Measurements from ENCODE around the gene TSPEAR. TPM values are rescaled to one million over a fixed set of nuclear protein-coding genes. Genes with fewer than 3 reads are reported as not detected.

Gene TSPEAR
- total RNA-seq, 2 experiments from 2014 or later, result not detected

- no peaks in the 10 kb centered on the region for H3K4me1 Mint-ChIP-seq (ENCODE audit: low read depth)
These were observed 26.5 kb upstream of the TSPEAR start for GRCh38 chr21:44737706-44738354.

DNA sequence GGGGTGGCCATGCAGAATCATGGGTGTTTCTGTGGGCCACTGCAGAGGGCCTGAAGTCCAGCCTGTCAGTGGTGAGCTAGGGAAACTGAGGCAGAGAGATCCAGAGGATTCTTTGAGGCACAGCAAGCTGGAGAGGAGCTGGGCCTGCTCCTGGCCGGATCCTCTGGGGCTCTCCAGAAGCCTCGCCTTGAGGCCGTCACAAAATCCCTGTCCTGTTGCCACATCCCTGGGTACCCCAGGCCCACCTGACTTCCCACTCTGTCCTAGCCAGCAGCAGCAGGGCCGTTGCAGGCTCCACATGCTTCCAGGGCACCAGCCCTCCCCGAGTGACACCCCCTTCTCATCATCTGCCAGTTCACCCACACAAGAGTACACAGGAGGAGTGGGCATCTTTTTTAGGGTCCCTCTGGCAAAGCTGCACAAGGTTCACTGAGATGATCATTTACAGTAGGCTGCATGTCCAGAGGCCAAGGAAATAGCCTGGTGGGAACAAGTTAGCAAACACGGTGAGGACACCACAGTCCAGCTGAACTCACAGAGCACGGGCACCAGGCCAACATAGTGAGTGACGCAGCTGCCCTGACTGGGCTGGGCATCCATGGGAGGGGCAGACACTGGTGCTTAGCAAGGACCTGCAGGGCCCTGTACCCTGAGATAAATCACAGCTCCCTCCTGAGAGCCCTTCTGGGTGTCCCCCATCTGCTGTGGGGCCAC lies 25.1 kb upstream of the TSPEAR start:
- H3K27me3 ChIP-seq (ENCODE audit: control insufficient read depth in 1 of 2, insufficient read depth in 2 of 2, low read length in 2 of 2), result no peaks in the 10 kb centered on the region
- no peaks in the 10 kb centered on the region for H3K4me1 ChIP-seq (ENCODE audit: insufficient read depth, low read length)
- no peak for TF ChIP-seq CTCF (IDR thresholded peaks at IDR 0.05)
- no peak overlapping the region for H3K4me3 ChIP-seq (ENCODE audit: low read length)
- no peak overlapping the region for H3K27ac Mint-ChIP-seq
- DNase-seq (no peak), ATAC-seq (ENCODE audit: poor library complexity) (no peak)
- no peaks in the 10 kb centered on the region for H3K27me3 Mint-ChIP-seq
- peaks cover 0 to 12% of the 10 kb centered on the region in 2 experiments for H3K9me3 ChIP-seq (ENCODE audit: control insufficient read depth in 1 of 2, insufficient read depth in 1 of 2, low read length in 2 of 2)
- H3K36me3 Mint-ChIP-seq (ENCODE audit: low read depth), result no peaks in the 10 kb centered on the region
- H3K9me3 Mint-ChIP-seq, result no peaks in the 10 kb centered on the region
- intact Hi-C loops (cut with DNase I, micrococcal nuclease), result no loop called here
- no peak overlapping the region for H3K4me3 Mint-ChIP-seq
- H3K36me3 ChIP-seq (ENCODE audit: insufficient read depth, low read length), result no peaks in the 10 kb centered on the region
- no peak overlapping the region for H3K27ac ChIP-seq (ENCODE audit: low read depth in 1 of 2, low read length in 2 of 2)
- ChIA-PET CTCF (no interaction called here), POLR2A (no interaction called here)
- H3K4me1 Mint-ChIP-seq (ENCODE audit: low read depth), result no peaks in the 10 kb centered on the region

More at GRCh38 chr21:44737706-44738354, 26.5 kb upstream of the TSPEAR start:
- Histone ChIP-seq H3K4me1 (ENCODE audit: insufficient read depth, low read length) (no peaks in the 10 kb centered on the region), H3K4me3 (ENCODE audit: low read length) (no peak overlapping the region), H3K36me3 (ENCODE audit: insufficient read depth, low read length) (no peaks in the 10 kb centered on the region), H3K27me3 (ENCODE audit: control insufficient read depth in 1 of 2, insufficient read depth in 2 of 2, low read length in 2 of 2) (no peaks in the 10 kb centered on the region), H3K9me3 (ENCODE audit: control insufficient read depth in 1 of 2, insufficient read depth in 1 of 2, low read length in 2 of 2) (peaks cover 0 to 12% of the 10 kb centered on the region in 2 experiments), H3K27ac (ENCODE audit: low read depth in 1 of 2, low read length in 2 of 2) (no peak overlapping the region)
- no peaks in the 10 kb centered on the region for H3K27me3 Mint-ChIP-seq
- ATAC-seq (ENCODE audit: poor library complexity) (no peak), DNase-seq (no peak)
- ChIA-PET CTCF (no interaction called here), POLR2A (no interaction called here)
- intact Hi-C loops (cut with DNase I, micrococcal nuclease), result no loop called here
- TF ChIP-seq CTCF (IDR thresholded peaks at IDR 0.05), result no peak
- H3K36me3 Mint-ChIP-seq (ENCODE audit: low read depth), result no peaks in the 10 kb centered on the region
- no peak overlapping the region for H3K27ac Mint-ChIP-seq
- no peak overlapping the region for H3K4me3 Mint-ChIP-seq
- H3K9me3 Mint-ChIP-seq, result no peaks in the 10 kb centered on the region

DNA sequence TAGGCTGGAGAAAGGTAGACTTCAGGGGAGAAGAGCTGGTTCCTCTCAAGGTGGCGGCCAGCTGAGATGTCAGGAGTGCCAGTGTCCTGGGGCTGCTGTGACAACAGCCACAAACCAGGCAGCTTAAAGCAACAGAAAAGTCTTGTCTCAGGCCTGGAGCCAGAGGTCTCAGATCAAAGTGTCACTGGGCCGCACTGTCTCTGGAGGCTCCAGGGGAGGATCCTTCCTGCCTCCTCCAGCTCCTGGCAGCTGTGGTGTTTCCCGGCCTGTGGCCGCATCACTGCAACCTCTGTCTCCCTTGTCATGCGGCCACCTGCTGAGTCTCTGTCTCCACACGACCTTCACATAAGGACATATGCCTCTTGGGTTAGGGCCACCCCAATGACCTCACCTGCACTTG lies 24.4 kb upstream of the TSPEAR start:
- H3K4me3 ChIP-seq (ENCODE audit: low read length), result no peak overlapping the region
- ChIA-PET CTCF (no interaction called here), POLR2A (no interaction called here)
- TF ChIP-seq CTCF (IDR thresholded peaks at IDR 0.05), result no peak
- H3K27ac ChIP-seq (ENCODE audit: low read depth in 1 of 2, low read length in 2 of 2), result no peak overlapping the region
- H3K9me3 ChIP-seq (ENCODE audit: control insufficient read depth in 1 of 2, insufficient read depth in 1 of 2, low read length in 2 of 2), result peaks cover 0 to 12% of the 10 kb centered on the region in 2 experiments
- no peaks in the 10 kb centered on the region for H3K4me1 ChIP-seq (ENCODE audit: insufficient read depth, low read length)
- no peaks in the 10 kb centered on the region for H3K27me3 ChIP-seq (ENCODE audit: control insufficient read depth in 1 of 2, insufficient read depth in 2 of 2, low read length in 2 of 2)
- no peaks in the 10 kb centered on the region for H3K9me3 Mint-ChIP-seq
- ATAC-seq (ENCODE audit: poor library complexity) (no peak), DNase-seq (no peak)
- no peak overlapping the region for H3K4me3 Mint-ChIP-seq
- no peaks in the 10 kb centered on the region for H3K36me3 Mint-ChIP-seq (ENCODE audit: low read depth)
- intact Hi-C loops (cut with DNase I, micrococcal nuclease), result no loop called here
- H3K4me1 Mint-ChIP-seq (ENCODE audit: low read depth), result no peaks in the 10 kb centered on the region
- H3K27ac Mint-ChIP-seq, result no peak overlapping the region
- H3K36me3 ChIP-seq (ENCODE audit: insufficient read depth, low read length), result no peaks in the 10 kb centered on the region
- H3K27me3 Mint-ChIP-seq, result peaks cover 5% of the 10 kb centered on the region
